Common myeloid progenitor, CD34-positive (primary cell): Measurements from ENCODE around the gene TRMT1.

Experiments
- CTCF ChIA-PET: fragments of 350-600 bp; sonication (Branson Sonifier 250); formaldehyde crosslinking; loops from one replicate; lab custom pipeline; 2021; ENCODE audit warnings: antibody characterized with exemption; lab: Charles Lee
- POLR2A ChIA-PET: fragments of 350-600 bp; sonication (Branson Sonifier 250); formaldehyde crosslinking; loops from one replicate; lab custom pipeline; 2021; ENCODE audit warnings: antibody characterized with exemption; lab: Charles Lee
- DNase-seq, 3 donors: peaks; one replicate each; pipeline versions ENCODE4 v3.0.0 to v3.0.0-alpha.2; 2013
- H3K27ac ChIP-seq, 2 experiments: 1 replicate in 1 of 2; 2 replicates in 1 of 2; pipeline ENCODE4 v1.7.0; 2013; ENCODE audit warnings: inconsistent platforms in 2 of 2, low read length in 2 of 2, mild to moderate bottlenecking in 2 of 2, low read depth in 1 of 2, moderate library complexity in 1 of 2; ENCODE audit not compliant: severe bottlenecking in 2 of 2, insufficient read depth in 1 of 2, poor library complexity in 1 of 2
- H3K27me3 ChIP-seq, 5 experiments: replicated peaks in 2 of 5; 1 replicate in 3 of 5; 2 replicates in 2 of 5; pipeline versions ENCODE4 v1.6.1 to v1.7.0; 2013; ENCODE audit warnings: low read length in 4 of 5, mild to moderate bottlenecking in 2 of 5, moderate library complexity in 2 of 5, inconsistent platforms in 1 of 5; ENCODE audit not compliant: insufficient read depth in 5 of 5, control insufficient read depth in 4 of 5
- H3K36me3 ChIP-seq, 4 experiments: 1 replicate in 2 of 4; 2 replicates in 2 of 4; pipeline versions ENCODE4 v1.6.1 to v1.7.0; 2013; ENCODE audit warnings: low read length in 3 of 4, control low read depth in 1 of 4, mild to moderate bottlenecking in 1 of 4; ENCODE audit not compliant: control insufficient read depth in 4 of 4, insufficient read depth in 4 of 4
- H3K4me1 ChIP-seq, 4 experiments: 1 replicate in 3 of 4; 2 replicates in 1 of 4; pipeline versions ENCODE4 v1.6.1 to v1.7.1; 2013; ENCODE audit warnings: low read length in 3 of 4, mild to moderate bottlenecking in 3 of 4, control low read depth in 1 of 4, inconsistent platforms in 1 of 4, moderate library complexity in 1 of 4; ENCODE audit not compliant: control insufficient read depth in 4 of 4, insufficient read depth in 4 of 4; ENCODE audit errors: control extremely low read depth in 1 of 4
- H3K4me3 ChIP-seq, 7 experiments: 1 replicate in 4 of 7; 2 replicates in 3 of 7; pipeline versions ENCODE4 v1.5.1 to v1.7.0; 2013; ENCODE audit warnings: mild to moderate bottlenecking in 7 of 7, low read length in 6 of 7, moderate library complexity in 6 of 7, inconsistent platforms in 2 of 7, low read depth in 2 of 7, control low read depth in 1 of 7; ENCODE audit not compliant: insufficient read depth in 4 of 7, control insufficient read depth in 1 of 7; ENCODE audit errors: extremely low read depth in 1 of 7
- H3K9me3 ChIP-seq, 5 experiments: 1 replicate in 4 of 5; 2 replicates in 1 of 5; pipeline versions ENCODE4 v1.6.1 to v1.7.1; 2013; ENCODE audit warnings: low read length in 4 of 5, mild to moderate bottlenecking in 2 of 5, inconsistent platforms in 1 of 5, low read depth in 1 of 5, moderate library complexity in 1 of 5; ENCODE audit not compliant: control insufficient read depth in 4 of 5, insufficient read depth in 2 of 5; ENCODE audit errors: control extremely low read depth in 1 of 5
- WGBS: methylation state at CpG from one replicate; pipeline ENCODE4 v1.1.5; 2013; ENCODE audit not compliant: insufficient coverage; 5-methylcytosine and 5-hydroxymethylcytosine counted together

The TRMT1 gene

GRCh38 chr19:13162724-13163608 is 46.4 kb upstream of the TRMT1 start:
- WGBS: 1% methylated on average over 53 of the region's 58 CpGs
- Histone ChIP-seq H3K9me3 (no peaks in the 10 kb centered on the region), H3K4me3 (peak overlapping the region; percentile 30 to 78 (median 59)), H3K4me1 (peaks cover 14 to 76% (median 62%) of the 10 kb centered on the region in 4 experiments), H3K27me3 (no peaks in the 10 kb centered on the region), H3K36me3 (no peaks in the 10 kb centered on the region), H3K27ac (peak overlapping the region; percentile 58 to 83)
- ChIA-PET POLR2A (interaction anchor here (1.3 to 6.5 kb wide), 5 partner anchors 8 to 59 kb away, joined by 5 to 95 read pairs (median 9); partner anchors contain the start of genes IER2, NACC1 and STX10), CTCF (interaction anchor here (1.0 to 6.1 kb wide), 8 partner anchors 7 to 100 kb away, joined by 3 to 32 read pairs (median 6); partner anchors contain the start of genes IER2 and STX10)
- peak; percentile 88 to 90 (median 90) for DNase-seq

- H3K36me3 ChIP-seq: no peaks in the 10 kb centered on the region
- POLR2A ChIA-PET: no interaction called here
- no peak overlapping the region for H3K4me3 ChIP-seq
- CTCF ChIA-PET: interaction anchor here (1.1 kb wide), 1 partner anchor 37 kb away, joined by 3 read pairs; no protein-coding TSS in a partner anchor
- no peaks in the 10 kb centered on the region for H3K27me3 ChIP-seq
- 89% methylated on average over 1 of the region's 1 CpG for WGBS
- H3K4me1 ChIP-seq: peaks cover 11 to 72% (median 56%) of the 10 kb centered on the region in 4 experiments
- H3K9me3 ChIP-seq: no peaks in the 10 kb centered on the region
- no peak for DNase-seq
- no peak overlapping the region for H3K27ac ChIP-seq
Observed at GRCh38 chr19:13160557-13160956, 44.0 kb upstream of the TRMT1 start.

- Histone ChIP-seq H3K4me3 (no peak overlapping the region), H3K36me3 (no peaks in the 10 kb centered on the region), H3K9me3 (no peaks in the 10 kb centered on the region), H3K27me3 (no peaks in the 10 kb centered on the region), H3K27ac (no peak overlapping the region), H3K4me1 (peaks cover 6 to 70% (median 54%) of the 10 kb centered on the region in 4 experiments)
- ChIA-PET POLR2A (no interaction called here), CTCF (no interaction called here)
- 86% methylated on average over 1 of the region's 3 CpGs for WGBS
- no peak for DNase-seq
Observed at GRCh38 chr19:13159713-13160112, 43.2 kb upstream of the TRMT1 start.

- Histone ChIP-seq H3K36me3 (peaks cover 0 to 10% (median 3%) of the 10 kb centered on the region in 4 experiments), H3K4me1 (peaks cover 3 to 57% (median 36%) of the 10 kb centered on the region in 4 experiments), H3K27ac (peak overlapping the region; percentile 54 to 96), H3K27me3 (no peaks in the 10 kb centered on the region), H3K4me3 (peak overlapping the region; percentile 81 to 99 (median 98)), H3K9me3 (no peaks in the 10 kb centered on the region)
- 0% methylated on average over 35 of the region's 55 CpGs for WGBS
- ChIA-PET CTCF (interaction anchor here (0.8 to 3.8 kb wide), 16 partner anchors 10 to 107 kb away, joined by 3 to 32 read pairs (median 4); partner anchors contain the start of gene NACC1), POLR2A (interaction anchor here (0.6 to 9.1 kb wide), 13 partner anchors 10 to 1387 kb away, joined by 3 to 156 read pairs (median 4); partner anchors contain the start of genes LYL1 and NACC1)
- DNase-seq: peak; percentile 70 to 92 (median 89)
Observed at GRCh38 chr19:13155472-13156359, 39.2 kb upstream of the TRMT1 start.

GRCh38 chr19:13154911-13155471 is 38.5 kb upstream of the TRMT1 start:
- Histone ChIP-seq H3K4me1 (peaks cover 3 to 58% (median 35%) of the 10 kb centered on the region in 4 experiments), H3K4me3 (peak overlapping the region; percentile 81 to 99 (median 98)), H3K36me3 (peaks cover 0 to 10% (median 3%) of the 10 kb centered on the region in 4 experiments), H3K27me3 (no peaks in the 10 kb centered on the region), H3K27ac (peak overlapping the region; percentile 54 to 96), H3K9me3 (no peaks in the 10 kb centered on the region)
- DNase-seq: peak; percentile 78 to 94 (median 90)
- ChIA-PET CTCF (interaction anchor here (0.8 to 3.8 kb wide), 14 partner anchors 11 to 108 kb away, joined by 3 to 32 read pairs (median 4); partner anchors contain the start of gene NACC1), POLR2A (interaction anchor here (0.6 to 9.1 kb wide), 12 partner anchors 10 to 1388 kb away, joined by 3 to 156 read pairs (median 4); partner anchors contain the start of genes LYL1 and NACC1)
- WGBS: 2% methylated on average over 23 of the region's 24 CpGs

- Histone ChIP-seq H3K9me3 (no peaks in the 10 kb centered on the region), H3K36me3 (peaks cover 0 to 10% (median 3%) of the 10 kb centered on the region in 4 experiments), H3K4me3 (peak overlapping the region; percentile 81 to 99 (median 98)), H3K4me1 (peaks cover 3 to 62% (median 40%) of the 10 kb centered on the region in 4 experiments), H3K27ac (peak overlapping the region; percentile 72 to 96), H3K27me3 (no peaks in the 10 kb centered on the region)
- ChIA-PET CTCF (interaction anchor here (1.2 to 3.8 kb wide), 6 partner anchors 11 to 48 kb away, joined by 3 to 32 read pairs (median 6); partner anchors contain the start of gene NACC1), POLR2A (interaction anchor here (0.9 to 9.1 kb wide), 8 partner anchors 11 to 365 kb away, joined by 3 to 156 read pairs (median 6); partner anchors contain the start of gene LYL1)
- DNase-seq: peak; percentile 28 to 58 (median 37)
- WGBS: 0% methylated on average over 7 of the region's 21 CpGs
Observed at GRCh38 chr19:13154241-13154778, 37.8 kb upstream of the TRMT1 start.
